ENCODE data around the gene PPP1R3G.

Gene PPP1R3G

DNA sequence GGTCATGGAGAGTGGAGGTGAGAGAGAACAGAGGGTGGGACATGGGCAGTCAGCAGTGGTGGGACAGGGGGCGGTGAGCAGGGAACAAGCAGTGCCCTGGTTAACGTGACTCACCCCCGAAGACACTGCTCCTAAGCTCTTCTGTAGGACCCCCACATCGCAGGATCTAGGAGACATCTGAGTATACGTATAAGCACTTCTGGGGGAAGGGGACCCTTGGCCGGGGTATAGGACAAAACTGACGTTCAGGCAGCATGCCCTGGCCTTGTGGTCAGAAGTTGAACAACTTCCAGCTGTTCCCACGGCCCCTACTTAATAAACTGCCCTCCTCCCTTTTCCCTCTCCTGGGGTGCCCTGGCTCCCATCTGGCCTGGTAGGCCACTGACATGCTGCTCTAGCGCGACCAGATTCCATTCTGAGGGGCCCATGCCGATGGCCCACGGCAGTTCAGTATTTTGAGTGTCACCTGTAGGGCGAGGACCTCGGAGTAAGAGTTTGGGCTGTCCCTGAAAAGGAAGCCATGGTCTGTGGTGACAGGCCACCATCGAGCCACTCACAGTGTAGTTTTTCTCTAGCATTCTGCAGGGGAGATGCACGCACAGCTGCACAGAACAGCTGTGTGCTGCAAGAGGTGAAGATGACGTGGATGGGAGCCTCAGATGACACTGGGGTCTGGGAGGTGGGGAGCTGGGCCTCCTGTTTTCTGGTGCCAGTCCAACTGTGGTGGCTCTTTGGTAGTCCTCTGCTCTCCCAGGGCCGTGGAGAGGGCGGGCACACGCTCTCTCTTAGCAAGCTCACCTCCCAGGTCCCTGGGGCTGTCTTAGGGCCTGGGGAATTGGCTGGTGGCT, 38.4 kb downstream of the PPP1R3G start:
- Histone ChIP-seq H3K9me3 (no peaks in the 10 kb centered on the region), H3K36me3 (no peaks in the 10 kb centered on the region), H3K27me3 (no peaks in the 10 kb centered on the region), H3K4me3 (ENCODE audit: low read depth, low read length) (no peak overlapping the region), H3K4me1 (no peaks in the 10 kb centered on the region)
- TF ChIP-seq, protein P1, sequence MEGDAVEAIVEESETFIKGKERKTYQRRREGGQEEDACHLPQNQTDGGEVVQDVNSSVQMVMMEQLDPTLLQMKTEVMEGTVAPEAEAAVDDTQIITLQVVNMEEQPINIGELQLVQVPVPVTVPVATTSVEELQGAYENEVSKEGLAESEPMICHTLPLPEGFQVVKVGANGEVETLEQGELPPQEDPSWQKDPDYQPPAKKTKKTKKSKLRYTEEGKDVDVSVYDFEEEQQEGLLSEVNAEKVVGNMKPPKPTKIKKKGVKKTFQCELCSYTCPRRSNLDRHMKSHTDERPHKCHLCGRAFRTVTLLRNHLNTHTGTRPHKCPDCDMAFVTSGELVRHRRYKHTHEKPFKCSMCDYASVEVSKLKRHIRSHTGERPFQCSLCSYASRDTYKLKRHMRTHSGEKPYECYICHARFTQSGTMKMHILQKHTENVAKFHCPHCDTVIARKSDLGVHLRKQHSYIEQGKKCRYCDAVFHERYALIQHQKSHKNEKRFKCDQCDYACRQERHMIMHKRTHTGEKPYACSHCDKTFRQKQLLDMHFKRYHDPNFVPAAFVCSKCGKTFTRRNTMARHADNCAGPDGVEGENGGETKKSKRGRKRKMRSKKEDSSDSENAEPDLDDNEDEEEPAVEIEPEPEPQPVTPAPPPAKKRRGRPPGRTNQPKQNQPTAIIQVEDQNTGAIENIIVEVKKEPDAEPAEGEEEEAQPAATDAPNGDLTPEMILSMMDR (IDR thresholded peaks at IDR 0.05; ENCODE audit: low read depth, low read length) = no peak
- no peak for DNase-seq

DNA sequence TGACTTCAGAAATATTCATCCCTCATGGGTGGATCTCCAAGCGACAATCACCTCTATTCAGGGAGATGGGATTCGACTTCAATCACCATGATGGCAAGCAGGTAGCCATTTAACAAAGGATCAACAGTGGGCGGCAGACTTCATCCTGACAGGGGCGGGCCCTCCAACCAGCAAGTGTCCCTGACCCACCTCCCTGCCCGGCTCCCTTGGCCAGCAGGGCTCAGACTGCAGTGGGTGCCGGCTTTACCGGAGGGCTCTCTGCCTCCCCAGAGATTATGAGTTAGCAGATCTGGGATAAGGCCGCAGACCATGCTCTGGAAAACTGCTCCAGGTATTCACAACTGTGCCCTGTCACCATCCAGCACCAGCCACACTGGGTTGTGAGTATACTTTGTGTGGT, 39.4 kb downstream of the PPP1R3G start:
- H3K9me3 ChIP-seq = no peaks in the 10 kb centered on the region
- H3K27me3 ChIP-seq = no peaks in the 10 kb centered on the region
- TF ChIP-seq, protein P1 (IDR thresholded peaks at IDR 0.05; ENCODE audit: low read depth, low read length) = no peak
- H3K4me1 ChIP-seq = no peaks in the 10 kb centered on the region
- no peak overlapping the region for H3K4me3 ChIP-seq (ENCODE audit: low read depth, low read length)
- H3K36me3 ChIP-seq = no peaks in the 10 kb centered on the region
- no peak for DNase-seq

DNA sequence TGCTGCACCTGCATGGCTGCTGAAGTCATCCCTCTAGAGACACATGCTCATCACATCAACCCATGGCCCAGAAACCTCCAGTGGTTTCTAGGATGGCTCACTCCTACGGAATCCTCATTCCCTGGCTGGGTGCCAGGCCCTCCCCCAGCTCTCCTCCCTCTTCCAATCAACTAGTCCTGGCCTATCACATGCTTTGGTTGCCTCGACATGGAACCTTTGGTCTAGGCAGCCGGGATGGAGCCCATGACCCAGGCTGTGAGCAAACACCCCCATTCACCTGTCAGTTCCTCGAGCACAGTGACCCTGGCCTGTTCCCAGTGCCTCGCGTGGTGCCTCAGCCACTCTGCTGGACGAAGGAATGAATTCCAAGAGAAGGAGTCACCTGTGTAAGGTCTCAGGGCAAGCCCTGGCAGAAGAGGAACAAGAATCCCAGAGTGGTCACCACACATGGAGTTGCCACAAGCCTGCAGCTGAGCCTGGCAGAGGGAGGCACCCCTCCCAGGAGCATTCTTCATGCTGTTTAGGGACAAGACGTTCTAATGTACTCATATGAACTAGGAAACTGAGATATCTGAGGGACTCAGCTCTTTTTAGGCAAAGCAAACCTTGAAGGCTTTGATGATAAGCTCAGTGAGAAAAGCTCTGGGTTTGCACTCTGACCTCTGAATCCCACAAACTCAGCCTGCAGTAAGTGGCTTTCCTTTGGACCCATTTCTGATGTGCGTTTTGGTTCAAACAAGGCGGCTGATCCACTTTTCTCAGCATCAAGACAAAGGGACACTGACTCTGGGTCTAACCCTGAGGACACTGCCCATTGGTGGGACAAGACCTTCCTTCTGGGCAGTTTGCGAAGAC, 40.2 kb downstream of the PPP1R3G start:
- H3K36me3 ChIP-seq = no peaks in the 10 kb centered on the region
- no peaks in the 10 kb centered on the region for H3K27me3 ChIP-seq
- TF ChIP-seq, protein P1 (IDR thresholded peaks at IDR 0.05; ENCODE audit: low read depth, low read length) = no peak
- H3K4me1 ChIP-seq = no peaks in the 10 kb centered on the region
- no peak overlapping the region for H3K4me3 ChIP-seq (ENCODE audit: low read depth, low read length)
- DNase-seq = no peak
- no peaks in the 10 kb centered on the region for H3K9me3 ChIP-seq

DNA sequence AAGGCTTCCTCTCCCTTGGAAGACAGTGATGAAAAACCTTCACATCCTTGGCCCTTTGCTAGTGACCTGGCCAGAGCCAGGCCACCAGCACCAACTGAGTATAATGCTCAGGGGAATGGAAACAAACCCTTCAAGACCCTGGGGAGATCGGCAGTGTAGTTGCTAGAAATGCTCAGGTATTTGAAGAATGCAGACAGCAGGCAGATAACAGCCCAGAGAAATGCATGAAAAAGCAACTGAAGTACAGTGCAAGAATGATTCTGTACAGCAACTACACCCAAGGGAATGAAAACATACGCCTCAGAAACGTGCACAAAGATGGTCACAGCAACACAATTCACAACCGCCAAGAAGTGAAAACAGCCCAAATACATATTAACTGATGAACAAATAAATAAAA, 41.1 kb downstream of the PPP1R3G start:
- Histone ChIP-seq H3K27me3 (no peaks in the 10 kb centered on the region), H3K9me3 (no peaks in the 10 kb centered on the region), H3K36me3 (no peaks in the 10 kb centered on the region), H3K4me1 (no peaks in the 10 kb centered on the region), H3K4me3 (ENCODE audit: low read depth, low read length) (no peak overlapping the region)
- no peak for DNase-seq
- TF ChIP-seq, protein P1 (IDR thresholded peaks at IDR 0.05; ENCODE audit: low read depth, low read length) = no peak

DNA sequence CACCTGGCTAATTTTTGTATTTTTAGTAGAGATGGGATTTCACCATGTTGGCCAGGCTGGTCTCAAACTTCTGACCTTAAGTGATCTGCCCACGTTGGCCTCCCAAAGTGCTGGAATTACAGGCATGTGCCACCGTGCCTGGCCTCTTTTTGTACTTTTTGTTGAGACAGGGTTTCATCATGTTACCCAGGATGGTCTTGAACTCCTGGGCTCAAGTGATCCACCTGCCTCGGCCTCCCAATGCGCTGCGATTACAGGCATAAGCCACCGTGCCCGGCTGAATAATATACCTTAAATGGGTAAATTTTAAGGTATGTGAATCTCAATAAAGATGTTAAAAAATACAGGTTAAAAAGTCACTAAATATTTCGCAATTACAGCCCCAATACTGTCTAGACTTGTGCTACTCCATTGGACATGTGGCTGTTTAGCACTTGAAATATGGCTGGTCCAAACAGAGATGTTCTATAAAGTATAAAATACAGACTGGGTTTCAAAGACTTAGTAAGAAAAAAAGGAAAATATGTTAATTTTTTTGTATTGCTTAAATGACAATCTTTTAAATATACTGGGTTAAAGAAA, 42.1 kb downstream of the PPP1R3G start:
- Histone ChIP-seq H3K36me3 (no peaks in the 10 kb centered on the region), H3K4me1 (no peaks in the 10 kb centered on the region), H3K27me3 (no peaks in the 10 kb centered on the region), H3K9me3 (no peaks in the 10 kb centered on the region), H3K4me3 (ENCODE audit: low read depth, low read length) (no peak overlapping the region)
- no peak for DNase-seq
- TF ChIP-seq, protein P1 (IDR thresholded peaks at IDR 0.05; ENCODE audit: low read depth, low read length) = no peak

All from BE2C (cell line).